HG02870 (cell line): Measurements from ENCODE around the gene EHBP1L1.

Experiments
- ATAC-seq: cut with Tn5 transposase; IDR thresholded peaks from one replicate; pipeline ENCODE4 v1.9.1; 2021; ENCODE audit warnings: mild to moderate bottlenecking, moderate library complexity; ENCODE audit not compliant: unreplicated experiment

The EHBP1L1 gene

DNA sequence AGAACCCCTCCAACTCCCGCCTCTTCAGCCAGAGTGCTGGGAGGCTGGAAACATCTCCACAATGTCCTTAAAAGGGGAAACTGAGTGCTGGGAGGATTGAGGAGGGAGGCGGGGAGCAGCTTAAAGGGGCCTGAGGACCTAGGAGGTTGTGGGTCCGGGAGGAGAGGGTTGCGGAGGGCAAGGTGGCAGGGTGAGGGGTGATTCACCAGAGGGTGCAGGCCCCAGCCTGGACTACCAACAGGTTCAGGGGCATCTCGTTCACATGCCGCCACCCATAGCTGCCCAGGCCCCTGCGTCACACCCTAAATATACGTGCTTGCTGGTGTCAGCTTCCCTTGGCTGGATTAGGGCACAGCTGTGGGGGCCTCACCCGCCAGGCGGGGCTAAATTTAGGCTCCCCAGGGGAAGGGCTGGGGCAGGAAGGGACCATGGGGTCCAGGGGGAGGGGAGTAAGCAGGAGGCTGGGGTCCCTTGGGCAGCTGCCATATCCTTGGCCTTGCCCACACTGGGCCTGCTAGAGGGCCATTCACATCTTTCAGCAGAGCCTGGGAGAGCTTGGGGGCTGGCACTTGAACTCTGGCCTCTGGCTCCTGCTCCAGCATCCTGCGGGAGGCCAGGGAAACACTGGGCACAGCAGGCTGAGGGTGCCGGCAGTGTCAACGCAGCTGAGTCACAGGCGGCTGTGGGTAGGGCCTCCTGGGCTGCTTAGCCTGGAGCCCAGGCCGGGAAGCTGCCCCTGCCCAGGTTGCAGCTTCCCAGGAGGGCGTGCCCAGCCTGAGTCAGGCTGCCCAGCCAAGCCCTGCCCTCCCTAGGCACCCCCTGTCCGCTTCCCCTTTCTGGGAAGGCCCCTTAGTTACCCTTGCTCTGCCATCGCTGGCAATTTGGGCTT, 1.3 kb downstream of the EHBP1L1 start:
- no peak for ATAC-seq

DNA sequence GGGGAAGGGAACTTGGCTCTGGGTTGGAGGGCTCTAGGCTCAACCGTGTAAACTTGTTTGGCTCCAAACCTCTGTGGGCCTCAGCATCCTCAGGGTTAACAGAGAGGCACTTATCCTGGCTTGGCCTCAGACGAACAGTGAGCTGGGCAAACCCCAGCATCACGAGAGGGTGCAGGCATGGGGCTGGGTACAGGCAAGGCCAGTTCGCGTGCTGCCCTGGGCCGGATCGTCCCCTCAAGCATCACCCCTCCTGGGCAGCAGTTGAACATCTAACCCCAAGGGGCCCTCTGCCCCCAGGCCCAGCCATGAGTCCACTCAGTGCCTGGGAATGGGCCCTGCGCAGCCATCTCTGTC, 1.9 kb downstream of the EHBP1L1 start:
- ATAC-seq: no peak

DNA sequence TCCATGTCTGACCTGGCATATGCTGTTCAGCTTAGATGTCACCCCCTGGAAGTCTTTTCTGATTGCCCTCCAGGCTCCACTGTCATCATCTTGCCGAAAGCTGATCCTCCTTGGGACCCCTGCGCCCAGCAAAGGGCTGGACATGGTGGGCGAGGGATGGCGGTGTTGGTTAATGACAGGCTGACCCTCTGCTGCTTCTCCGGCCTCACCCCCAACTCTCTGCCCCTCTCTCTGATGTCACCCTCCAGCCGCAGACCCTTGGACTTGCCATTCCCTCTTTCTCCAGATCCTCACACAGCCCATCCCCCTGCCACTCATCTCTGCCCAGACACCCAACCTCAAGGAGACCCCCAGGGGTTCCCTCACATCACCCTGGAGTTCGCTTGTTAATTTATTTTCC, 2.3 kb downstream of the EHBP1L1 start:
- no peak for ATAC-seq

DNA sequence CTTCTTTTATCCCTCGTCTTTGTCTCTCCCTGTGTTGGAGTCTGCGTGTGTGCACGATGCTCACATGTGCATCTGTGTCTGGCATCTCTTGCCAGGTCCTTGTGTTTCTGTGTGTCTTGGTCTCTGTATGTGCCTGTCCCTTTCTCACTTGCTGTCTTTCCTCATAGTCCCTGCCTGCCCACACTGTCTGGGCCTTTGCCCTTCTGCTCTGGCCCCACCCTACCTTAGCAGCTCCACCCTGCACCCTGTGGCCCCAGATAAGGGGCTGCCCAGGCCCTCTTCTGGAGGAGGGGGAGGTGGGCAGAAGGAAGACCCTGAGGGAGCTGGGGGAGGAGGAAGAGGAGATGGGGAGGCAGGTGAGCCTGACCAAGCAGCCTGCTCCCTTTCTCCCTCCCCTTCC, 2.8 kb downstream of the EHBP1L1 start:
- ATAC-seq: no peak

DNA sequence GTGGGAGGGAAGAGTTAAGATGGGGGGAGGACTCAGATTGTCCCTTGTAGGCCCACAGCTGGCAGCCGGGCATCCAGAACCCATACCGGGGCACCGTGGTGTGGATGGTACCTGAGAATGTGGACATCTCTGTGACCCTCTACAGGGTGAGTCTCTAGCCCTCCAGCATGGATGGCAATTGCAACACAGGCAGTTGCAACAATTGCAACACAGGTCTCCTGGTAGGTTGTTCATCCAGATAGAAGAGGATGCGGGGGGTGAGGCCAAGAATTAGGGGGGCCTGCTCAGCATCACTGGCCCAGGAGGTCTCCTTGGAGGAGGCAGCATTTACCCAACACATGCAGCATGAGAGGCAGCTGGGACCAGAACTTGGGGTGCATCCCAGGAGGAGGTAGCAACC, 3.4 kb downstream of the EHBP1L1 start:
- ATAC-seq: no peak

DNA sequence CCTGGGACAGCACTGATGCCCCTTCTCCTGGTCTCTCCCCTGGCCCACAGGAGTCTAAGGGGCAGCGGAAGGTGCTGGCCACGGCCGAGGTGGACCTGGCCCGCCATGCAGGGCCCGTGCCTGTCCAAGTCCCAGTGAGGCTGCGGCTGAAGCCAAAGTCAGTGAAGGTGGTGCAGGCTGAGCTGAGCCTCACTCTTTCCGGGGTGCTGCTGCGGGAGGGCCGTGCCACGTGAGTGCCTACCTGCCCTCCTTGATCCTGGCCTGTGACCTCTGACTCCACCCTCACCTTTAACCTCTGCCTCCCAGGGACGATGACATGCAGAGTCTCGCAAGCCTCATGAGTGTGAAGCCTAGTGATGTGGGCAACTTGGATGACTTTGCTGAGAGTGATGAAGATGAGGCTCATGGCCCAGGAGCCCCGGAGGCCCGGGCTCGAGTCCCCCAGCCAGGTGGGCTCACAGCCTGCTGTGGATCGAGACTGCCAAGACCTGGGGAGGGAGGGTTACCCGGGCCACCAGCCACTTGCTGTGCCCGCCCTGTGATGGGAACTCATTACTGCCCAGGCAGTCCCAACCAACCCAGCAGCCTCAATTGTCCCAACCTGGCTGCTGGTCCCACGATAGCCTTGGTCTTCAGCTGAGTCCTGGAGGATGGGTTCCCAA, 4.3 kb downstream of the EHBP1L1 start:
- no peak for ATAC-seq

DNA sequence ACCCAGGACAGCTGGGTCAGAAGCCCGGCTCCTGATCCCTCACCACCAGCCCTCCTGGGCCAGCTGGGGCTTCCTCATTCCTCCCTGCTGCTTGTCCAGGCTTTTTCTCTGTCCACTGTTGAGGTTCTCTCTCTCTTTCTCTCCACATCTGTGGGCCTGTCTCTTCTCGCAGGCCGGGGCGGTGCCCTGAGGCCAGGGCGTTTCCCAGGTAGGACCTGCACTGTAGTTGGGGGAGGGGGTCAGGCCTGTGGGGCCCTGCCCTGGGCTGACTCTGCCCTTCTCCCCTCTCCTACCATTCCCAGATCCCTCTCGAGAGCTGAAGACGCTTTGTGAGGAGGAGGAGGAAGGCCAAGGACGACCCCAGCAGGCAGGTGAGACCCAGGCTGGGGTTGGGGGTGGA, 4.9 kb downstream of the EHBP1L1 start:
- ATAC-seq: no peak

DNA sequence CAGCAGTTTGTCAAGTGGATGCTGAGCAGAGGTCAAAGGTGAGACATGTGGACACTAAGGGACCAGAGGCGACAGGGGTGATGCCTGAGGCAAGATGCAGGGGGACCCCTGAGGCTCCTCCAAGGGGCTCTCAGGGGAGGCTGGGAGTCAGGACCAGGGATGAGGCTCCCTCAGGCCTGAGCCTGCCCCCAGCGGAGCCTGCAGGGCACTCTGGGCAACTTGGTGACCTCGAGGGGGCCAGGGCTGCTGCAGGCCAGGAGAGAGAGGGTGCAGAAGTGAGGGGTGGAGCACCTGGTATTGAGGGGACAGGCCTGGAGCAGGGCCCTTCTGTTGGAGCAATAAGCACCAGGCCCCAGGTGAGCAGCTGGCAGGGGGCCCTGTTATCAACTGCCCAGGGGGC, 6.1 kb downstream of the EHBP1L1 start:
- ATAC-seq: no peak

DNA sequence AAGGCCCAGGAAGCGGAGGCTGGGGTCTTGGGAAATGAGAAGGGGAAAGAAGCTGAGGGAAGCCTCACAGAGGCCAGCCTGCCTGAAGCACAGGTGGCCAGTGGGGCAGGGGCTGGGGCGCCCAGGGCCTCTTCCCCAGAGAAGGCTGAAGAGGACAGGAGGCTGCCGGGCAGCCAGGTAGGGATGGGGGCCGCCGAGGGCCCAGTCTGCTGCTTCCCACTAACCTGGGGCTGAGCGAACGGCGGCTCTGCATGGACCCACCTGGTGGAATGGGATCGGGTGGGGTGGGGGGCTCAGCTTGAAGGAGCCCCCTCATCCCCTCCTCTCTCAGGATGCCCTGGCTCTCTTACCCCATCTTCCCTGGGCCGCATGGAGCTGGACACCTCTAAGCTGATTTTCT, 7.7 kb downstream of the EHBP1L1 start:
- no peak for ATAC-seq

DNA sequence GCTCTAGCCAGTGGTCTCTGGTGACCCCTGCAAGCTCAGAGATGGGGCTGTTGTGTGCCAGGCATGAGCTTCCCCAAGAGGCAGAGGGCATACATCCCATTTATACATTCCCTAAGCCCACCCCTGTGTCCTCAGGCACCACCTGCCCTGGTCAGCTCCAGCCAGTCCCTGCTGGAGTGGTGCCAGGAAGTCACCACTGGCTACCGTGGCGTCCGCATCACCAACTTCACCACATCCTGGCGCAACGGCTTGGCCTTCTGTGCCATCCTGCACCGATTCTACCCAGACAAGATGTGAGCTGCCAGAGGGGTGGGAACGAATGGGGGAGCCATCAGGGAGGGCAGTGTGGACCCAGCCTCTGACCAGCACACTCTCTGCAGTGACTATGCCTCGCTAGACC, 8.3 kb downstream of the EHBP1L1 start:
- ATAC-seq: no peak

DNA sequence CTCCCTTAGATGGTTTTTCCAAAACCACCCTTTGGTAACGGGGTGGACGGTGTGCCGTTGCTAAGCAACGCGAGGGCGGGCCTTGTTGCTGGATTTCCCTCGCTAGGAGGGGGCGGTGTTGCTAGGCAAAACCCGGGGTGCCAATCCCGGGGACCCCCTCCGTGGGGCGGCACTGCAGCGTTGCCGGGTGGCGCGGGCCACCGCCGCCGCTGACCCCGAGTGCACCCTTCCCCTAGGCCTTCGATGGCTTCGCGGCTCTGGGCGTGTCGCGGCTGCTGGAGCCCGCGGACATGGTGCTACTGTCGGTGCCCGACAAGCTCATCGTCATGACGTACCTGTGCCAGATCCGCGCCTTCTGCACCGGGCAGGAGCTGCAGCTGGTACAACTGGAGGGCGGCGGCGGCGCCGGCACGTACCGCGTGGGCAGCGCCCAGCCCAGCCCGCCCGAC, 8.9 kb downstream of the EHBP1L1 start:
- ATAC-seq: no peak

DNA sequence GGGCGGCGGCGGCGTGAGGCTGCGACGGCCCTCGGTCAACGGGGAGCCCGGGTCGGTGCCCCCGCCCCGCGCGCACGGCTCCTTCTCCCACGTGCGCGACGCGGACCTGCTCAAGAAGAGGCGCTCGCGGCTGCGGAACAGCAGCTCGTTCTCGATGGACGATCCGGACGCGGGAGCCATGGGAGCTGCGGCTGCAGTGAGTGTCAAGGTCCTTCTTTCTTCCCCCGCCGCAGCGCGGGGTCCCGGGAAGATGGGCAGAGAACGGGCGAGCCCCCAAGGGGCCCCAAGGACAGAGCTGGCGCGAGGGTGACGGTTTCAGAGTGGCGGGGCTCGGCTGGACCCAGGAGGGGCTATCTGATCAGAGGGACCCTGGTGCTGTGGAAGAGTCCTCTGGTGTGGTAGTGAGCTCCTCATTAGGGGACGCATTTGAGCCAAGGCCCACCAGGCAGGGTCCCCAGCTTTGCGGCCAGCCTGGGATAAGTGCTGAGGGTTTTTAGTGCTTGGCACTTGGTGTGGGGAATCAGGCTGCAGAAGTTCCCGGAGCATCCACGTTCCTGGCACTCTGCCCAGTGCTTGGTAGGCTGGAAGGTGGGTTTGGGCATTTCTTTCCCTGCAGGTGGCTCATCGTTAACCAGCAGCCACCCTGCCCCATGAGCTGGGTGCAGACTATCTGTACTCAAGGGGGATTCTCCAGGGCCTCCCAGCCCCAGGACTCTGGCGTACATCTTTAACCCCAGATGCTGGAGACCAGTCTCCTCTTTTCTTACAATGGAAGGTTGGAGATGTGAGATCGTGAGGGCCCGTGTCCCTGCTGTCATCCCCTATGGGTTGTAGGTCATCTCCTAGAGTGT, 9.8 kb downstream of the EHBP1L1 start:
- no peak for ATAC-seq

DNA sequence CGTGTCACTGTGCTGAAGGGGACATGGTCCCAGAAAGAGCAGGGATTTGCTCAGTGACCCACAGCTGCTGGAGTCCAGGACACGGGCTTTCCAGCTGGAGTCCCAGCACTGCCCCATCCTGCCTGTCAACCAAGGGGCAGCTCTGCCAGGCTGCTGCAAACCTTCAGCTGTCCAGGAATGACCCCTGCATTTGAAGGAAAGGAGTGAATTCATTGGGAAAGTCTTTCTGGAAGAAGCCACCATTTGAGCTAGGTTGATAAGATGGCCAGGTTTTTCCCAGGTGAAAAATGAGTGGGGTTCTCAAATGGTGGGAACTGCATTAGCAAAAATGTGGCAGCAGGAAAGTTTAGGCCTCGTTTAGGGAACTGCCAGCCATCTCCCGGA, 10.4 kb downstream of the EHBP1L1 start:
- no peak for ATAC-seq

DNA sequence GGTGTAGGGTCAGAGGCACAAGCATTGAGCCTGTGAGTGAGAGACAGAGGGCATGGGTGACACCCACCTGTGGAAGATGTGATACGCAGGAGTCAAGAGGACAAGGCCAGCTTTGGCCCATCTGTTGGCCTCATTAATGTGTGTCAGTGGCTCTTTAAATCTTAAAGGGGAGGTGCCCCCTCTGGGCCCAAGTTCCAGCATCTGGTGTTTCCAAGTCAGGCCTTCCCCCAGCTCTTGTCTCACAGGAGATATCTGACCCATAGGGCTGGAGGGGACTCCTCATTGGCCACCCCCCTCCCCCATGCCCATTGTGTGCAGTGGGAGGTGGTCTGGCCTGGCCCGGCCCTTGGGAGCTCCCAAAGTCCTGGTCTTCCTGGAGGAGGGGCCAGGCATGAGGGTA, 10.8 kb downstream of the EHBP1L1 start:
- ATAC-seq: no peak

DNA sequence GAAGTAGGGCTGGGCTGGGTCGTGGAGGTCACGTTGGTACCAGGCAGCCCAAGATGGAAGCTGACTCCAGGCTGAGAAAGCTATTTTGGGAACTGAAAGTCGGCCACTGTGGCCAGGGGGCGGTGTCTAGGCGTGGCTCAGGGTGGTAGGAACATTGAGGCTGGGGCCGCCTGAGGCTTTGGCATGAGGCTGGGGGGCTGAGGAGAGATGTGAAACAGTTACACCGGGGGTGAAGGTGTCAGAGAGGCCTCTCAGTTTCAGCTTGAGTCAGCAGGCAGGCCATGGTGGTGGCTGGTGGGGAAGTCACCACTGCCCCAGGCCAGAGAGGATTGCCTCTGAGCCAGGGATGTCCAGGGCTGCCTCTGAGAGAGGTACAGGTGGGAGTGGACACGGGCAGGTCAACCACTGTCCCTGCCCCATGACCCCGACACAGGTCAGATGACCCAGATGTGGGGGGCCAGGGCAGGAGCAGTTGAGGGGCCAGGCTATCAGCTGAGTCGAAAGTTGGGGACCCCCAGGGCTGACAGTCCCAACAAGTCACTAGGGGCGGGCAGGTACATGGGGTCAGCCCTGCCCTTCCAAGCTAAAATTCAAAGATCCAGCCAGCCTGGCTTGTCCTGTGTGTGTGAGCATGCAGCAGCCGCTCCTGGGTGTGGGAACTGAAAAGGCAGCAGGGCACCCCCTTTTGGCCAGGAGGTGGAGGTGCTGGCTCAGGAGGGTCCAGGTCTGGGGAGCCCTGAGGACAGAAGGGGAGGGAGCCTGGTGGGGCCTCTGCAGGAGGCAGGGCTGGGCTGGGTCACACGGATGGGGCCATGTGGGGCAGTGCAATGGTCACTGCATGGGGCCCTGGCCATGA, 12.6 kb downstream of the EHBP1L1 start:
- ATAC-seq: peak; percentile 62

DNA sequence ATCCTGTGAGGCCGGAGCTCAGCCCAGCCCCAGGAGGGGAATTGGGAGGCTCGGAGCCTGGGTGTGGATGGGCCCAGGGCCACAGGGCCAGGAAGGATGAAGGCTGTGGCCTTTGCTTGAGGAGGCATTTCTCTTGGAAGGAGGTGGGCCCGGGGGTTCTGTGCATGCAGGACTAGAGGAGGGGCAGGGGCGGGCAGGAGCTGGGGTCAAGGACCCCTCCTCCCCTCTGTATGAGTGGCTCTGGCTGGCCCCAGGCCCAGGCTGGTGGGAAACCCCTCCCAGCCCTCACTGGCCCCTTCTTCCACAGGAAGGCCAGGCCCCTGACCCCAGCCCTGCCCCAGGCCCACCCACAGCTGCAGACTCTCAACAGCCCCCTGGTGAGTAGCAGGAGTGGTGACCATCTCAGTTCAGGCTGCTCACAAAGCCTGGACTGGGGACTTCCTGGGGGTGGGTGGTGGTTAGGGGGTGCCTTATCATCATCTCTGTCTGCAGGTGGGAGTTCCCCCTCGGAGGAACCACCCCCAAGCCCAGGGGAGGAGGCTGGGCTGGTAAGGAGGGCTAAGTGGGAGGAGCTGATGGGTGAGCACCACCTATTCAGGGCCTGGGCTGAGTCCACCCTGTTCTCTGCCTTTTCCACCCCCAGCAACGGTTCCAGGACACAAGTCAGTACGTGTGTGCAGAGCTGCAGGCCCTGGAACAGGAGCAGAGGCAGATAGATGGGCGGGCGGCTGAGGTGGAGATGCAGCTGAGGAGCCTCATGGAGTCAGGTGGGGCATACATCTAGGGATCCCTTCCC, 13.8 kb downstream of the EHBP1L1 start:
- ATAC-seq: no peak

DNA sequence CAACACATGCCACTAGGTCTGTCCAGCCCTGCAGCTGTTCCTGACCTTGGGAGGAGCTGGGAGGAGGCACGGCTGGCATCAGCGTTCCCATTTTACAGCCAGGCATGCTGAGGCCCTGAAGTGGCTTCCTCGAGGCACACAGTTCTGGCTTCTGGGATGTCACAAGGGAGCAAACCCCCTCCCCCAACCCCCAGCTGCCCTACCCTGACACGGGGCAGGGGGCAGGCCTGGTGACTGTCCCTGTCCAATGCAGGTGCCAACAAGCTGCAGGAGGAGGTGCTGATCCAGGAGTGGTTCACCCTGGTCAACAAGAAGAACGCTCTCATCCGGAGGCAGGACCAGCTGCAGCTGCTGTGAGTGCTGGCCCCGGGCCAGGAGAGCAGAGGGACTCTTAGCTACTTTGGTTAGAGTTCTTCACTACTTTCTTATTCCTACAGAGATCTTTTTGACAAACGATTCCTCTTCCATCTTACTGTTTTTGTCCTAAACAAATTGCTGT, 14.4 kb downstream of the EHBP1L1 start:
- ATAC-seq: no peak

DNA sequence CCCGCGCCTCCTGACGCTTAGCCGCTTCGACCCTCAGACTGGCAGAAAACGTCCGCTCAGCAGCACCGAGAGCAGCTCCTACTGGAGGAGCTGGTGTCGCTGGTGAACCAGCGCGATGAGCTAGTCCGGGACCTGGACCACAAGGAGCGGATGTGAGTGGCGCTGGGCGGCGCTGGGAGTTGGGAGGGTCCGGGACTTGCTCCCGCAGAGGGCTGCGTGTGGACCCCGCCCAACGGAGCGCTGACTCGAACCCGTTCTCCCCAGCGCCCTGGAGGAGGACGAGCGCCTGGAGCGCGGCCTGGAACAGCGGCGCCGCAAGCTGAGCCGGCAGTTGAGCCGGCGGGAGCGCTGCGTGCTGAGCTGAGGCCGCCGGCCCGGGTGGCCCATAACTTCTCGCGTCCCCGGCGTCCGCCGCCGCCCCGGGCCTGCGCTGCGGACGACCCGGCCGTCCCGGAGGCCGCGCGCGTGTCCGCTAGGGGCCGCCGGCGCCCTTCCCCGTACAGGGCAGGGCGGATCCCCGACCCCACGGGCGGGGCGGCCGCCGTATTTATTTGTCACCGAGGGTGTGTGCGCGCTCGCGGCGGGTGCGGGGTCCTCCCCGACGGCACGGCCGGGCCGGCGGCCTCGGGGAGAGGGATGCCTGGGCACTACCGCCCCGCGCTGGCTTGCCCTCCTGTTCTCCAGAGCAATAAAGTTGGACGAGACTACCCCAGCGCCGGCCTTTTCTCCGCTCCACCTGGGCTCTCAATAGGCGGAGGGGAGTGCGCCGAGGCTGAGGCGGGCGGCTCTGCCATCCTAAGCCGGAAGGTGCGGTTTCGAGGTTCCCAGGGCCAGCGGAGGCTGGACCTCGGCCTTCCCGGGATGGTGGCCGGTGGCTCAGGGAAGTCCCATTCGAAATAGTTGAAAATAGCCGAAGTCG, 16.3 kb downstream of the EHBP1L1 start:
- ATAC-seq: no peak
